HG02571 (cell line): ENCODE results near the gene CRLF1.

ENCODE experiments used
- ATAC-seq: cut with Tn5 transposase; IDR thresholded peaks from one replicate; pipeline ENCODE4 v1.9.1; 2021; ENCODE audit warnings: mild to moderate bottlenecking, moderate library complexity; ENCODE audit not compliant: unreplicated experiment

The CRLF1 gene

DNA sequence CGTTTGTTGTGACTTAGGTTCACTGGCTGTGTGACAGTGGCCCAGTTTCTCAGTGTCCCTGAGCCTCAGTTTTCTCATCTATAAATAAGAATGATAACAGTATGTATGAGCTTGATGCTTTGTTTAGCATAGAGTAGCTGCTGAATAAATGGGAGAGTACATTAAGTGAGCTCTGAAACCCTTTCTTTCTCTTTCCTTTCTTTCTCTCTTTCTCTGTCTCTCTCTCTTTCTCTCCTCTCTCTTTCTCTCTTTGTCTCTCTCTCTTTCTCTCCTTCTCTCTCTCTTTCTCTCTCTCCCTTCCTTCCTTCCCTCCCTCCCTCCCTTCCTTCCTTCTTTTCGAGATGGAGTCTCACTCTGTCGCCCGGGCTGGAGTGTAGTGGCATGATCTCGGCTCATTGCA lies 46.9 kb downstream of the CRLF1 start:
- no peak for ATAC-seq

DNA sequence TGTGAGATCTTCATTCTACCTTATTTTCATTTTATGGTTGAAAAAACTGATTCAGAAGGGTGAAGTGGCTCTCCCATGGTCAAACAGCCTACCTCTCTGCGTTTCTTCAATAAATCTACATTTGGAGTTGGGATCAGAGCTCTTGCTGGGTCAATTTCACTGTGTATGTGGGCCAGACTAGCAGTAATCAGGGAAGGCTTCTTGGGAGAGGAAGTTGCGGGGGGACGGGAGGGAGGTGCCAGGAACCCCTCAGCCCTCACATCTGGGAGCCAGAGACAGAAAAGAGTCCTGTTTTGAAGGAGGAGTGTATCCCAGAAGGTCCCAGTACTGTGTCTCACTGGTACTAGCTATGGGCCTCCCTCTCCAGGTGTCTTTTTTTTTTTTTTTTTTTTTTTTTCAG lies 48.0 kb downstream of the CRLF1 start:
- no peak for ATAC-seq

DNA sequence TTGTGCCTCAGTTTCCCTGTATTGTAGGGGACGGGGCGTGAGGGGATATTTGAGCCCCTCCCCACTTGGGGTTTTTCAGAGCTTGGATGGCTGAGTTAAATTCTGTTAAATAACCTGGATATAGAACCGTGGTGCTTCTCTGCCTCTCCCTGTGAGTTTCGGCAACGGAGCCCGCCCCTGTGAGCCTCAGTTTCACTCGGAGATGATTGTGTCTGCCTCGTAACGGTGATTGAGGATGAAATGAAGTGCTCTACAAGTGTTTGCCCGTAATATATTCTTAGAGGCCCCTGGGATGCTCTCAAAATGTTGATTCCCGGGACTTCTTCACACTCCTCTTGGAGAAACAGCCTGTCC lies 48.4 kb downstream of the CRLF1 start:
- ATAC-seq: no peak

DNA sequence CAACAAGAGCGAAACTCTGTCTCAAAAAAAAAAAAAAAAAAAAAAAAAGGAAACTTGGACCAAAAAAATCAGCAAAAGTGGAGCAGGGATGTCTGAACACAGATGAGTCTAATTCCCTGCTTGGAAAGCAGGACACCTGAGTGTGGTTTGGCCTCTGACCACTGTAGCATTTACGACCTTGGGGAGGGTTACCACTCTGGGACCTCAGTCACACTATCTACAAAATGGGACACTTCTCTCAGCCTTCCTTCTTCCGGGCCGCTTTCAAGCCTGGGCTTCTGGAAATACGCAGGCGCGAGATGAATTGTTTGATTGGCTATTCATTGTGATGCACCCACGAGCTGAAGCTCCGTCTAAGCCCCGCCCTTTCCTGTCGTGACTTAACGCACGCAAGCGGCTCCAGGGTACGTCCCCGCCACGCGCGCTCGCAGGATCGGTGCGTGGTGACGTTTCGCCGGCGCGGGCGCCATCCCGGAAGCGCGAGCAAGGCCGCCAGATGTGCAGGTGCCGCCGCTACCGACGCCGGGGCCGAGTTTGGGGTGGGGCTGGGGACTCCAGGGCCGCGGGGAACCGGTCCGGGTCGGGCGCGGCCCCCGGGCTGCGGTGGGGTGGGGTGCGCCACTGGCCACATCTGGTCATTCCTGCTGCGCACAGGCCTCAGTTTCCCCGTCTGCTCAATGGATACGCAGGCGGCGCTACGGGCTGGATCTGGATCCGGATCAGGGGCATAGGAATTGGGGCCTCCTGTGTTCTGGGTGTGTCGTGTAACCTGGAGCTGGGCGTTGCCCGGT lies 49.0 kb downstream of the CRLF1 start, which contains the start of gene KXD1:
Gene KXD1, plus strand, starts transcription at position 460 of the 791 bp plus-strand sequence. CDS start 4,187 bp downstream, outside the sequence.
- ATAC-seq: peak; percentile 93

DNA sequence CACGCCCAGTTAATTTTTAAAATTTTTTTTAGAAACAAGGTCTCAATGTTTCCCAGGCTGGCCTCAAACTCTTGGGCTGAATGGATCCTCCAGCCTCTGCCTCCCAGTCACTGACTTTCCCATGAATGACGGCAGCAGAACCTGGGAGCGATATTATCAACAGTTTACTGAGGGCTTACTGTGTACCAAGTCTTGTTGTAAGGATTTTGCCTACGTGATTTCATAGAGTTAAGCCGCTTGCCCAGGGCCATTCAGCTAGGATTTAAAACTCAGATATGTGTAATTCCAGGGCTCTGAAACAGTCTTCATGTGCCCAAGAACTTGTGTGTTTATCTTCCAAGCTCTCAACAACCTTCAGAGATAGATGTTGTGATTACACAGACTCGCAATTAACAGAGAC lies 55.0 kb downstream of the CRLF1 start:
- ATAC-seq: no peak

DNA sequence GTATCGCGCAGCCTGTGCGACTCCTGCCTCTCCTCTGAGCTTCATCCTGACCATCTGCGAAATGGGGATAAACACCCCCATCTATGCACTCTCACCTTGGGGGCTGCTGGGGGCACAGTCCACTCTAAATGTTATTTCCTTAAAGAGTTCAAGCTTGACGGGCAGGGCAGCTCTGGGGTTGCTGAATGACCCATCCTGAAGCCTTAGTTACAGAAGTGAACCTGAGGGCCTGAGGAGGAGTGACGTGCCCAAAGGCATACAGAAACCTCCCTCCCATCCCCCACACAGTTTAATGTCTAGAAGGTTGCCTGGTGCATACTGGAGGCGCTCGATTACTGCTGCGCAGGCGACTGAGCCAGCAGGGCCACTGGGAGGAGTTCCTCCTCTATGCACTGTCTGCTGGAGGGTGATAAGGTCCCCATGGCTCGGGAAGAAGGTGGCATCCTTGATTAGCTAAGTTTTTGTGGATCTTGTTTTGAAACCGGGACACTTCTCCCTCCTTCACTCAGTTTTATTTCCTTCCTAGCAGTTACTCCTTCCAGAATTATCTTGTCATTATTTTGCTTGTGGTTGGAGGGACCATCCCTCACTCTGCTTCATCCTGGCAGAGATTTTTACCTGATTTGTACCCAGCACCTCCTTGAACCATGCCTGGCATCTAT lies 62.7 kb downstream of the CRLF1 start:
- ATAC-seq: peak; percentile 50
